HUES48 (cell line): ENCODE results near the gene TIMM8B.
A peak's percentile ranks its signal among the peaks of the same experiment; 100 is the strongest.
"Not testable (repeated sequence)": the region's sequence is repeated elsewhere in the genome, so short reads cannot be mapped to it uniquely, and the experiment has no call there.

ENCODE experiments used
- H3K27ac ChIP-seq: one replicate; pipeline ENCODE4 v1.7.0; 2013; ENCODE audit warnings: low read depth, low read length, inconsistent platforms
- H3K27me3 ChIP-seq: 2 replicates; pipeline ENCODE4 v1.6.1; 2013; ENCODE audit warnings: mild to moderate bottlenecking, low read length; ENCODE audit not compliant: control insufficient read depth, insufficient read depth
- H3K36me3 ChIP-seq: 2 replicates; pipeline ENCODE4 v1.6.1; 2013; ENCODE audit warnings: low read length; ENCODE audit not compliant: control insufficient read depth, insufficient read depth
- H3K4me1 ChIP-seq: 2 replicates; pipeline ENCODE4 v1.6.1; 2013; ENCODE audit warnings: mild to moderate bottlenecking, low read length; ENCODE audit not compliant: control insufficient read depth, insufficient read depth
- H3K4me3 ChIP-seq: 2 replicates; pipeline ENCODE4 v1.5.1; 2013; ENCODE audit warnings: mild to moderate bottlenecking, low read depth, low read length
- H3K9ac ChIP-seq: 2 replicates; pipeline ENCODE4 v1.6.1; 2013; ENCODE audit warnings: mild to moderate bottlenecking, low read depth, low read length, moderate library complexity
- H3K9me3 ChIP-seq: 2 replicates; pipeline ENCODE4 v1.6.1; 2013; ENCODE audit warnings: low read length; ENCODE audit not compliant: control insufficient read depth, insufficient read depth

The TIMM8B gene

DNA sequence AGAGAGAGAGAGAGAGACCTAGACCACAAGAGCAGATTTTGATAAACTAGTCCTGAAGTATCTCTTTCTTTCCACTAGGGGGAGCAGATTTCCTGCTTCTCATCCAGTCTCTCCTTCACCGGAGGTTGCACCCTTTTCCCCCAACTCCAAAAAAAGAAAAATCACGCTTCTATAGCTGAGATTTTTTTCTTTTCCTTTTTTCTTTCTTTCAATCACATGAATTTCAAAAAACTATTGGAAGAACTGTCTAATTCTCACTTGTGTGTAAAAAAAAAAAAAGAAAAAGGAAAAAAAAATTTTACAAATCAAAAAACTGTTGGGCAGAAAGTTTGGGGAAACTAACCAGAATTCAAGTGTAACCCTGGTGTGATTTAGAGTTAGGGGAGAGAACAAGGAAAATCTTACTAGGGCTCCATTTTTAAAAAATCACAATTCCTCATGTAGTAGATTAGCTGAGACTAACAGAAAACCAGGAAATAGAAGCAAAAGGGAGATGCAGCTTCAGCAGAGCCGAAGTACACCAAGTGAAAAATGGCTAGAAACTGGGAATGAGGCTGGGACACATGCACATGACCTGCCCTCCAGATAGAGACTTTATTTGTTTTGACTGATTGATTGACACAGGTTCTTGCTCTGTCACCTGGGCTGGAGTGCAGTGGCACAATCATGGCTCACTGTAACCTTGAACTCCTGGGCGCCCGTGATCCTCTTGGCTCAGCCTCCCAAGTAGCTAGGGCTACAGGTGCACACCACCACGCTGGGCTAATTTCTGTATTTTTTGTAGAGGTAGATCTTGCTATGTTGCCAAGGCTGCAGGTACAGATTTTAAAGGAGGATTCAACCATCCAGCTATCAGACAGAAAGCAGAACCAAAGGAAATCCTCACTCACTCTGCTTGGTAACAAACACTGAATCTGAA is 27.2 kb upstream of the TIMM8B start:
- Histone ChIP-seq H3K4me3 (no peak overlapping the region), H3K9ac (no peak overlapping the region), H3K36me3 (no peaks in the 10 kb centered on the region), H3K27ac (no peak overlapping the region), H3K4me1 (no peaks in the 10 kb centered on the region), H3K9me3 (no peaks in the 10 kb centered on the region), H3K27me3 (no peaks in the 10 kb centered on the region)

DNA sequence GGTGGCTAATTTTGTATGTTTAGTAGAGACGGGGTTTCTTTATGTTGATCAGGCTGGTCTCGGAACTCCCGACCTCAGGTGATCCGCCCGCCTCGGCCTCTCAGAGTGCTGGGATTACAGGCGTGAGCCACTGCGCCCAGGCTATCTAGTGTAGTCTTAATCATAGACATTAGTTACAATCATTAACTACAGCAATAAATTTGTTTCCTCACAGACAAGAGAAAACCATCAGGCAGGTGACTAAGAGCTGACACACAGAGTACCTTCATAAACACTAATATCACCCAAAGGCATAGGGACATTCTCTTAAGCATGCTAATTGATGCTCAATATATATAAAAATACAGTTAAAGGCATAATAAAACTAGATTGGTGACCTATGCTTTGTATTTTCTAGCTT is 19.5 kb upstream of the TIMM8B start:
- no peak overlapping the region for H3K27ac ChIP-seq
- H3K36me3 ChIP-seq, result no peaks in the 10 kb centered on the region
- no peaks in the 10 kb centered on the region for H3K4me1 ChIP-seq
- H3K9ac ChIP-seq, result no peak overlapping the region
- H3K27me3 ChIP-seq, result no peaks in the 10 kb centered on the region
- no peak overlapping the region for H3K4me3 ChIP-seq
- no peaks in the 10 kb centered on the region for H3K9me3 ChIP-seq

DNA sequence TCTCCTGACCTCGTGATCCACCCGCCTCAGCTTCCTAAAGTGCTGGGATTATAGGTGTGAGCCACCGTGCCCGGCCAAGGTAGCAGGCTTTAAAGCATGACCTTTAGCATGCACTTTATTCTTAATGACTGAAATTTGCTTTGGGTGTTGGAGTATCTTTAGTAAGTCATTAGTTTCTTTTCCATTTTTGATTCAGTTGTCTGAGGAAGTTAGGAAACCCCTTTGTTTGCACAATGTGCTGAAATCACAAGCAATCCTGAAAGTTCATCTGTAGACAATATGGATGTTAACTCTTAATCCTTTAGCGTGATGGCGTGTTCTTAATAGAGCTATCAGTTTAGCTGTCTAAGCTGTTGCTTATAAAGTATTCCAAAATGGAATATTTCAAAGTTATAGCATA is 16.9 kb upstream of the TIMM8B start:
- H3K27ac ChIP-seq, result no peak overlapping the region
- H3K9ac ChIP-seq, result no peak overlapping the region
- no peaks in the 10 kb centered on the region for H3K4me1 ChIP-seq
- H3K36me3 ChIP-seq, result no peaks in the 10 kb centered on the region
- H3K27me3 ChIP-seq, result no peaks in the 10 kb centered on the region
- H3K4me3 ChIP-seq, result no peak overlapping the region
- no peaks in the 10 kb centered on the region for H3K9me3 ChIP-seq

DNA sequence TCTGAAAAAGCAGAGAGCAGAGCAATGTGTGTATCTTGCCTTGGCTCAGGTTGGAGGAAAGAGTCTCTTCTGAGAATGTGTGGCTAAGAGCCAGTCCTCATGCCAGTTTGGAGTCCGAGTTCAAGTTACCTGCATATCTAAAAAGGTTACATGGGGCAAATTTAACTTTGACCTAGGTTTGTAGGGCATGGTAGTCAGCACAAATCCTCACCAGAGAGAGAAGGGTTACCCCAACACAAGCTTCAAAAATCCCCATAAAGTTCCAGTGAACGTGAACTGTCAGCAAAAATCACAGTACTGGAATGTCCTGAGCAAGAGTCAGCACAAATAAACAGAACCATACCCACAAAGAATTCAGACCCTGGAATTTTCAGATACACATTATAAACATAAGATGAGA is 13.9 kb upstream of the TIMM8B start:
- H3K4me3 ChIP-seq, result no peak overlapping the region
- no peak overlapping the region for H3K9ac ChIP-seq
- no peak overlapping the region for H3K27ac ChIP-seq
- H3K9me3 ChIP-seq, result no peaks in the 10 kb centered on the region
- no peaks in the 10 kb centered on the region for H3K4me1 ChIP-seq
- no peaks in the 10 kb centered on the region for H3K27me3 ChIP-seq
- H3K36me3 ChIP-seq, result peaks cover 15% of the 10 kb centered on the region

- Histone ChIP-seq H3K4me3 (no peak overlapping the region), H3K9me3 (no peaks in the 10 kb centered on the region), H3K27ac (no peak overlapping the region), H3K9ac (no peak overlapping the region), H3K4me1 (no peaks in the 10 kb centered on the region), H3K27me3 (no peaks in the 10 kb centered on the region), H3K36me3 (peaks cover 36% of the 10 kb centered on the region)
Observed at GRCh38 chr11:112097734-112098528, 11.4 kb upstream of the TIMM8B start.

GRCh38 chr11:112096194-112096593 is 9.6 kb upstream of the TIMM8B start:
- Histone ChIP-seq H3K36me3 (peaks cover 53% of the 10 kb centered on the region), H3K9ac (no peak overlapping the region), H3K4me3 (no peak overlapping the region), H3K27me3 (no peaks in the 10 kb centered on the region), H3K27ac (no peak overlapping the region), H3K9me3 (no peaks in the 10 kb centered on the region), H3K4me1 (no peaks in the 10 kb centered on the region)

DNA sequence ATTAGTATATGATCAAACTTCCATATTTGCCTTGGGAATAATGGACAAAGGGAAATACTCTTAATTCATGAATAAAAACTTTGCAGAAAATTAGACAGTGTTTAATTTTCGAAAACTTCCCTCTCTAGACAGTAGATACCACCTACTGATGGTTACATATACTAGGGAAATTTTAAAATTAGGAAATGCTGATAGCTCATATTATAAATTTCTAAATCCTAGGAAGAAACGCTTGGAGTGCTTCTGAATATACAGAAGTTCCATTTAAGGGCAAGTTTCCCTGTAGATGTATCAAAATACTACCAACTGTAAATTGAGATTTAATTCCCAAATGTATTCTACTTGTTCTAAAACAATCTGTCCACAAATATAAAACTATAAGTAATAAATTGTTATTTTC is 8.7 kb upstream of the TIMM8B start:
- H3K4me1 ChIP-seq, H3K27me3 ChIP-seq, H3K4me3 ChIP-seq, H3K9ac ChIP-seq, H3K9me3 ChIP-seq, H3K27ac ChIP-seq: not testable (repeated sequence)
- peaks cover 62% of the 10 kb centered on the region for H3K36me3 ChIP-seq

DNA sequence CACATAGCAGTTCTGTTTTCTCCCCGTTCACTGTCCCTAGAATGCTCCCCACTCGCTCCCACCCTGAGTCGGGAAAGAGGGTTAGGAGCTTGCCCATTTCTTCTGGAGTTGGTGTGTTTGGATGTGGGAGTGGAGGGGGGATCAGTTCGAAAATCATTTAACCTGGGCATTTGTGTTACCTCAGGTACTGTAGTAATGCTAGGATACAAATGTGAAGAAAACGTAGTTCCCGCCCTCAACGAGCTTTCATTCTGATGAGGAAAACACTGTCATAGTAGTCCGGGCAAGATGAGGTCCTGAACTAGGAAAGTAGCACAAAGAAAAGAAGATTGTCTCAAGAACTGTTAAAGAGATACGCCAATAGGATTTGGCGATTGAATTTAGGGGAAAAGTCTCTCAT is 656 bp upstream of the TIMM8B start:
- Histone ChIP-seq H3K27ac (peak overlapping the region; percentile 81), H3K27me3 (no peaks in the 10 kb centered on the region), H3K4me1 (0 out of 2 replicates have a peak, but pooled peaks cover 5% of the 10 kb centered on the region), H3K9me3 (no peaks in the 10 kb centered on the region), H3K36me3 (peaks cover 75% of the 10 kb centered on the region), H3K4me3 (peak overlapping the region; percentile 99), H3K9ac (peak overlapping the region; percentile 83)

- Histone ChIP-seq H3K27ac (peak overlapping the region; percentile 74), H3K9me3 (no peaks in the 10 kb centered on the region), H3K9ac (peak overlapping the region; percentile 83), H3K4me1 (0 out of 2 replicates have a peak, but pooled peaks cover 5% of the 10 kb centered on the region), H3K4me3 (peak overlapping the region; percentile 99), H3K36me3 (peaks cover 70% of the 10 kb centered on the region), H3K27me3 (no peaks in the 10 kb centered on the region)
Observed at GRCh38 chr11:112085822-112086421, 634 bp downstream of the TIMM8B start.

GRCh38 chr11:112082729-112083128 is 3.8 kb downstream of the TIMM8B start:
- Histone ChIP-seq H3K27ac (no peak overlapping the region), H3K4me1 (0 out of 2 replicates have a peak, but pooled peaks cover 3% of the 10 kb centered on the region), H3K9me3 (no peaks in the 10 kb centered on the region), H3K36me3 (peaks cover 68% of the 10 kb centered on the region), H3K9ac (no peak overlapping the region), H3K4me3 (no peak overlapping the region), H3K27me3 (no peaks in the 10 kb centered on the region)
